NB4 (cell line): ENCODE data around the gene NTN1.

Source experiments
- CTCF ChIP-seq: IDR thresholded peaks from one replicate; pipeline ENCODE4 v1.5.1; 2012; ENCODE audit warnings: low read depth, low read length
- MYC ChIP-seq: IDR thresholded peaks from 2 replicates; pipeline ENCODE4 v1.6.1; 2011; ENCODE audit warnings: low read depth, low read length
- POLR2A ChIP-seq: IDR thresholded peaks from 2 replicates; pipeline ENCODE4 v1.6.1; 2011; ENCODE audit warnings: mild to moderate bottlenecking; ENCODE audit not compliant: insufficient read length; ENCODE audit errors: extremely low read depth

GRCh38 chr17:9104370-9105041 lies 83.2 kb downstream of the NTN1 start:
- TF ChIP-seq MYC = no peak
- TF ChIP-seq POLR2A = no peak
- no peak for TF ChIP-seq CTCF
